Gastroesophageal sphincter (tissue), 3 donors: ENCODE results near the gene BTN3A1.

ENCODE experiments used
- CTCF ChIP-seq, 4 experiments: fragments of 200-600 bp in 2 of 4; fragments of 450-650 bp in 2 of 4; sonication (generic) in 1 of 4; IDR thresholded peaks; one replicate each; pipeline ENCODE4 v1.5.1; 2017 to 2019; ENCODE audit warnings: antibody characterized with exemption in 4 of 4, mild to moderate bottlenecking in 2 of 4, moderate library complexity in 2 of 4
- EP300 ChIP-seq: sonication (generic); formaldehyde crosslinking; IDR thresholded peaks from one replicate; pipeline ENCODE4 v1.6.1; 2017; ENCODE audit warnings: antibody characterized with exemption, mild to moderate bottlenecking
- POLR2A ChIP-seq, 2 donors: fragments of 450-650 bp; IDR thresholded peaks; one replicate each; pipeline ENCODE4 v1.6.1; 2017; ENCODE audit warnings: antibody characterized with exemption in 2 of 2, mild to moderate bottlenecking in 2 of 2, moderate library complexity in 1 of 2

- TF ChIP-seq CTCF (IDR thresholded peaks at IDR 0.05) (no peak), EP300 (no peak), POLR2A (IDR thresholded peaks at IDR 0.05) (no peak)
Measured at GRCh38 chr6:26403893-26404292, 1.8 kb downstream of the BTN3A1 start.
